Liver (tissue), 9 donors: Measurements from ENCODE around the gene SEMA3G. TPM values are rescaled to one million over a fixed set of nuclear protein-coding genes. Genes with fewer than 3 reads are reported as not detected.
A peak's percentile ranks its signal among the peaks of the same experiment; 100 is the strongest.

Source experiments
- DNase-seq: peaks from one replicate; pipeline ENCODE4 v3.0.0-alpha.2; 2017; ENCODE audit warnings: low spot score
- H3K27ac ChIP-seq, 2 donors: one replicate each; pipeline ENCODE4 v1.7.0; 2013; ENCODE audit warnings: inconsistent platforms in 2 of 2, low read length in 2 of 2, control low read depth in 1 of 2, low read depth in 1 of 2, mild to moderate bottlenecking in 1 of 2
- H3K27me3 ChIP-seq, 4 donors: one replicate each; pipeline versions ENCODE4 v1.6.1 to v1.7.0; 2013; ENCODE audit warnings: low read length in 3 of 4, inconsistent platforms in 1 of 4, mild to moderate bottlenecking in 1 of 4, moderate library complexity in 1 of 4; ENCODE audit not compliant: control insufficient read depth in 4 of 4, insufficient read depth in 4 of 4
- H3K36me3 ChIP-seq, 4 donors: one replicate each; pipeline versions ENCODE4 v1.6.1 to v1.7.0; 2013; ENCODE audit warnings: low read length in 3 of 4, mild to moderate bottlenecking in 3 of 4, low read depth in 1 of 4, moderate library complexity in 1 of 4; ENCODE audit not compliant: control insufficient read depth in 4 of 4, insufficient read depth in 3 of 4
- H3K4me1 ChIP-seq, 4 donors: one replicate each; pipeline versions ENCODE4 v1.6.1 to v1.7.0; 2013; ENCODE audit warnings: low read length in 3 of 4, mild to moderate bottlenecking in 3 of 4, moderate library complexity in 1 of 4; ENCODE audit not compliant: control insufficient read depth in 4 of 4, insufficient read depth in 4 of 4
- H3K4me3 ChIP-seq, 3 donors: one replicate each; pipeline versions ENCODE4 v1.6.1 to v1.7.0; 2013; ENCODE audit warnings: low read length in 3 of 3, control low read depth in 1 of 3, low read depth in 1 of 3, mild to moderate bottlenecking in 1 of 3
- H3K9ac ChIP-seq, 2 donors: one replicate each; pipeline ENCODE4 v1.7.0; 2013; ENCODE audit warnings: low read length in 2 of 2, mild to moderate bottlenecking in 2 of 2, moderate library complexity in 2 of 2, control low read depth in 1 of 2, low read depth in 1 of 2
- H3K9me3 ChIP-seq, 4 donors: one replicate each; pipeline versions ENCODE4 v1.6.1 to v1.7.0; 2013; ENCODE audit warnings: low read length in 3 of 4; ENCODE audit not compliant: control insufficient read depth in 4 of 4
- ATF3 ChIP-seq: IDR thresholded peaks from 2 replicates; pipeline ENCODE4 v1.6.1; 2016; ENCODE audit warnings: antibody characterized with exemption
- CTCF ChIP-seq: fragments of 150-350 bp; IDR thresholded peaks from 2 replicates; pipeline ENCODE4 v1.5.1; 2017; ENCODE audit warnings: improper control_type of control experiment, low read depth, low read length; ENCODE audit not compliant: missing input control
- NR2F2 ChIP-seq: IDR thresholded peaks from 2 replicates; pipeline ENCODE4 v1.6.1; 2016; ENCODE audit warnings: antibody characterized with exemption
- RAD21 ChIP-seq, 2 donors: IDR thresholded peaks; 2 replicates each; pipeline ENCODE4 v1.6.1; 2016; ENCODE audit warnings: antibody characterized with exemption in 2 of 2, mild to moderate bottlenecking in 2 of 2
- RXRA ChIP-seq, 2 donors: IDR thresholded peaks; 2 replicates each; pipeline ENCODE4 v1.6.1; 2017 to 2018; ENCODE audit warnings: antibody characterized with exemption in 2 of 2, mild to moderate bottlenecking in 1 of 2
- WGBS: extraction: QIAGEN DNeasy Blood & Tissue Kit; methylation state at CpG from one replicate; pipeline ENCODE4 v1.1.7; 2013; 5-methylcytosine and 5-hydroxymethylcytosine counted together
- polyA plus RNA-seq, 2 donors: library from polyadenylated mRNA; stranded (reverse) in 1 of 2; unstranded in 1 of 2; fragments of 200-250 nt in 1 of 2; fragments of >200 nt in 1 of 2; fragmentation: Nextera tagmentation in 1 of 2; extraction: Ambion mirVana in 1 of 2; gene quantifications; one replicate each; pipeline versions ENCODE4 v1.2.1 to v1.2.3, GENCODE V29; 2013 to 2015
- total RNA-seq, 2 donors: library from RNA; depleted of rRNA; stranded (reverse); fragments of >200 nt; gene quantifications; one replicate each; pipeline ENCODE4 v1.2.3, GENCODE V29; 2014
- TF ChIP-seq, protein P1 (sequence below): IDR thresholded peaks from 2 replicates; pipeline ENCODE4 v1.6.1; 2016; ENCODE audit warnings: antibody characterized with exemption
- TF ChIP-seq, protein P2 (sequence below): IDR thresholded peaks from 2 replicates; pipeline ENCODE4 v1.6.1; 2016; ENCODE audit warnings: antibody characterized with exemption, mild to moderate bottlenecking
- donor health status: healthy.
- donor health status: healthy.
- donor health status: healthy.
- donor health status: healthy.
- donor health status: healthy.

Gene SEMA3G
- total and polyA plus RNA-seq, 4 donors: 0.47 to 1.2 (median 0.74) TPM

DNA sequence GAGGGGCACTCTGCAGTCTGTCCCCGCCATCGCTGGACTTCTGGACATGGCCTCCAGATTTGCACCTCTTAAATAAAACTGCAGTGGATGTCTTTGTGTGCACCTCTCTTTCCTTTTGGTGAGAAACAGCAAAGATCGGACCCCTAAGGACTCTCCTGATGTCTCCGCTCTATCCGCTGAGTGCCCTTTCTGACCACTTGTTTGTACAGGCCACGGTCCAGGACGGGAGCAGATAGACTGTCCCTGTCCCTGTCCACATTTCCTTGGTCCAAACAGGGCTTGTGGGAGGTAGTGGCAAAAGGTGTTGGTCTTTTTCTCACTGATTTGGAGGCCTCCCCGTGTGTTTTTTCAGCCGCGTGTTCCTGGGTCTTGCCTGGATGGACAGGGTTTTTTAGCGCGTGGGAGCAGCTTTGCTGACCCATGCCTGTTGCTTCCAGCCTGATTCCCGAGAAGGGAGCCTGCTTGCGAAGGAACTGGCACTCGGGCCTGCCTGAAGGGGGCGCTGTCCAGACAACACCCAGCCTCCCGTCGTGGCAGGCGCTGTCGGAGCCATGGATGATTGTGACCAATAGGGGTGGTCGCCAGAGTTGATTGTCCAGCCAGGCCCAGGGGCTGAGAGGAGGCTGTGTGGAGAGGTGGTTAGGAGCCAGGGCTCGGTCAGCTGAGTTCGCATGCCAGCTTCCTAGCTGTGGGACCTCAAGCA lies 37.1 kb upstream of the SEMA3G start:
- Histone ChIP-seq H3K4me1 (peaks cover 0 to 10% (median 4%) of the 10 kb centered on the region in 4 donors), H3K27me3 (no peaks in the 10 kb centered on the region), H3K36me3 (peaks cover 22 to 62% (median 38%) of the 10 kb centered on the region in 4 donors), H3K9ac (no peak overlapping the region), H3K27ac (no peak overlapping the region), H3K4me3 (no peak overlapping the region), H3K9me3 (no peaks in the 10 kb centered on the region)
- no peak for TF ChIP-seq RAD21 (IDR thresholded peaks at IDR 0.05)
- peak; percentile 7 for TF ChIP-seq CTCF
- DNase-seq: no peak
- WGBS: 78% methylated on average over 23 of the region's 23 CpGs

DNA sequence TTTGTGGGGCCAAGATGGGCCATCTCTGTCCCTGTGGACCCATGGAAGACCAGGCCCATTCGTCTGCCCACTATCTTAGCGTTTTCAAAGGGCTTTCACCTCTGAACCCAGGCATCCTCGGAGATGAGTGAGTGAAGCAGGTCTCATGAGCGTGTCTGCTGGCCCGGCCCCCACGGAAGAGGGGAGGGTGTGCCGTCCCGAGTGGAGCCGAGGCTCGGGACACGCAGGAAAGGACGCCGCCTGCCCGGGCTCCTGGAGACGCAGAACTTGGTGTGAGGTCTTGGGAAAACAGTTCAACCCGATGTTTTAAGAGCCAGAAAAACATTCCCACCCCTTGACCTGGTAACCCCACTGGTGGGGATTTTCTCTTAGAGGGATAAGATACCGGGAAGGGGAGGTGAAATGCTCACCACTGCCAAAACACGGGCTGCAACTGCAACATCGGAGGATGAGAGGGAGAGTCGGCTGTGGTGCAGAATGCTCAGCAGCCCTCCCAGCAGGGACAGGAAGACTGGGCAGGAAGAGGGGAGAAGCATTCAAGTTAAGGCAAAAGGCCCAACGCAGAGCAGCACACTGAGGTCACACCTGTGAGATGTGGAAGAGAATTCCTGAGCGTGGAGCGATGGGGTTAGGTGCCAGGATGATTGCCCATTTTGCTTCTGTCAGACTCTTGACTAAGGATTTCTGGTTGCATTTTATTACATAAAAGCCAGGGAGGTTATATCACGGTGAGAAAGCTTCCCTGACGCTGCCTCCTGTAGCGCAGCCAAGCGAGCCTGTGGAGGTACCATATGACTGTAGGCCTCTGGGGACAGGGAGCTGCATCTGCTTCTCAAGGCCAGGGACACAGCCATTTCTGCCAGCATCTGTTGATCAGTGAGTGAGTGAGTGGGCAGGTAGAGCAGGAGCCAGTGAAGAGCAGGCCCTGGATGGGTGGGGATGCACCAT lies 36.1 kb upstream of the SEMA3G start:
- Histone ChIP-seq H3K36me3 (peaks cover 22 to 62% (median 38%) of the 10 kb centered on the region in 4 donors), H3K27me3 (no peaks in the 10 kb centered on the region), H3K9ac (no peak overlapping the region), H3K9me3 (no peaks in the 10 kb centered on the region), H3K4me1 (peaks cover 0 to 10% (median 4%) of the 10 kb centered on the region in 4 donors), H3K27ac (no peak overlapping the region), H3K4me3 (no peak overlapping the region)
- WGBS: 85% methylated on average over 27 of the region's 27 CpGs
- DNase-seq: no peak
- TF ChIP-seq ATF3 (no peak), RXRA (IDR thresholded peaks at IDR 0.05) (no peak), NR2F2 (peak; percentile 74)
- TF ChIP-seq, protein P1, sequence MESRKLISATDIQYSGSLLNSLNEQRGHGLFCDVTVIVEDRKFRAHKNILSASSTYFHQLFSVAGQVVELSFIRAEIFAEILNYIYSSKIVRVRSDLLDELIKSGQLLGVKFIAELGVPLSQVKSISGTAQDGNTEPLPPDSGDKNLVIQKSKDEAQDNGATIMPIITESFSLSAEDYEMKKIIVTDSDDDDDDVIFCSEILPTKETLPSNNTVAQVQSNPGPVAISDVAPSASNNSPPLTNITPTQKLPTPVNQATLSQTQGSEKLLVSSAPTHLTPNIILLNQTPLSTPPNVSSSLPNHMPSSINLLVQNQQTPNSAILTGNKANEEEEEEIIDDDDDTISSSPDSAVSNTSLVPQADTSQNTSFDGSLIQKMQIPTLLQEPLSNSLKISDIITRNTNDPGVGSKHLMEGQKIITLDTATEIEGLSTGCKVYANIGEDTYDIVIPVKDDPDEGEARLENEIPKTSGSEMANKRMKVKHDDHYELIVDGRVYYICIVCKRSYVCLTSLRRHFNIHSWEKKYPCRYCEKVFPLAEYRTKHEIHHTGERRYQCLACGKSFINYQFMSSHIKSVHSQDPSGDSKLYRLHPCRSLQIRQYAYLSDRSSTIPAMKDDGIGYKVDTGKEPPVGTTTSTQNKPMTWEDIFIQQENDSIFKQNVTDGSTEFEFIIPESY: no peak
- TF ChIP-seq, protein P2, sequence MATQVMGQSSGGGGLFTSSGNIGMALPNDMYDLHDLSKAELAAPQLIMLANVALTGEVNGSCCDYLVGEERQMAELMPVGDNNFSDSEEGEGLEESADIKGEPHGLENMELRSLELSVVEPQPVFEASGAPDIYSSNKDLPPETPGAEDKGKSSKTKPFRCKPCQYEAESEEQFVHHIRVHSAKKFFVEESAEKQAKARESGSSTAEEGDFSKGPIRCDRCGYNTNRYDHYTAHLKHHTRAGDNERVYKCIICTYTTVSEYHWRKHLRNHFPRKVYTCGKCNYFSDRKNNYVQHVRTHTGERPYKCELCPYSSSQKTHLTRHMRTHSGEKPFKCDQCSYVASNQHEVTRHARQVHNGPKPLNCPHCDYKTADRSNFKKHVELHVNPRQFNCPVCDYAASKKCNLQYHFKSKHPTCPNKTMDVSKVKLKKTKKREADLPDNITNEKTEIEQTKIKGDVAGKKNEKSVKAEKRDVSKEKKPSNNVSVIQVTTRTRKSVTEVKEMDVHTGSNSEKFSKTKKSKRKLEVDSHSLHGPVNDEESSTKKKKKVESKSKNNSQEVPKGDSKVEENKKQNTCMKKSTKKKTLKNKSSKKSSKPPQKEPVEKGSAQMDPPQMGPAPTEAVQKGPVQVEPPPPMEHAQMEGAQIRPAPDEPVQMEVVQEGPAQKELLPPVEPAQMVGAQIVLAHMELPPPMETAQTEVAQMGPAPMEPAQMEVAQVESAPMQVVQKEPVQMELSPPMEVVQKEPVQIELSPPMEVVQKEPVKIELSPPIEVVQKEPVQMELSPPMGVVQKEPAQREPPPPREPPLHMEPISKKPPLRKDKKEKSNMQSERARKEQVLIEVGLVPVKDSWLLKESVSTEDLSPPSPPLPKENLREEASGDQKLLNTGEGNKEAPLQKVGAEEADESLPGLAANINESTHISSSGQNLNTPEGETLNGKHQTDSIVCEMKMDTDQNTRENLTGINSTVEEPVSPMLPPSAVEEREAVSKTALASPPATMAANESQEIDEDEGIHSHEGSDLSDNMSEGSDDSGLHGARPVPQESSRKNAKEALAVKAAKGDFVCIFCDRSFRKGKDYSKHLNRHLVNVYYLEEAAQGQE: no peak
